GM21381 (cell line): ENCODE measurements around the gene GLE1.

ENCODE experiments used
- ATAC-seq: cut with Tn5 transposase; IDR thresholded peaks from one replicate; pipeline ENCODE4 v1.9.1; 2021; ENCODE audit warnings: mild to moderate bottlenecking, moderate library complexity; ENCODE audit not compliant: unreplicated experiment

GLE1 gene

GRCh38 chr9:128504485-128505413 is at the start of gene GLE1:
GLE1 (plus strand) TSS chr9:128504719; CDS start chr9:128504806, 87 bp downstream.
- peak; percentile 82 for ATAC-seq

GRCh38 chr9:128454991-128455390 is 49.5 kb upstream of the GLE1 start:
- ATAC-seq, result no peak

DNA sequence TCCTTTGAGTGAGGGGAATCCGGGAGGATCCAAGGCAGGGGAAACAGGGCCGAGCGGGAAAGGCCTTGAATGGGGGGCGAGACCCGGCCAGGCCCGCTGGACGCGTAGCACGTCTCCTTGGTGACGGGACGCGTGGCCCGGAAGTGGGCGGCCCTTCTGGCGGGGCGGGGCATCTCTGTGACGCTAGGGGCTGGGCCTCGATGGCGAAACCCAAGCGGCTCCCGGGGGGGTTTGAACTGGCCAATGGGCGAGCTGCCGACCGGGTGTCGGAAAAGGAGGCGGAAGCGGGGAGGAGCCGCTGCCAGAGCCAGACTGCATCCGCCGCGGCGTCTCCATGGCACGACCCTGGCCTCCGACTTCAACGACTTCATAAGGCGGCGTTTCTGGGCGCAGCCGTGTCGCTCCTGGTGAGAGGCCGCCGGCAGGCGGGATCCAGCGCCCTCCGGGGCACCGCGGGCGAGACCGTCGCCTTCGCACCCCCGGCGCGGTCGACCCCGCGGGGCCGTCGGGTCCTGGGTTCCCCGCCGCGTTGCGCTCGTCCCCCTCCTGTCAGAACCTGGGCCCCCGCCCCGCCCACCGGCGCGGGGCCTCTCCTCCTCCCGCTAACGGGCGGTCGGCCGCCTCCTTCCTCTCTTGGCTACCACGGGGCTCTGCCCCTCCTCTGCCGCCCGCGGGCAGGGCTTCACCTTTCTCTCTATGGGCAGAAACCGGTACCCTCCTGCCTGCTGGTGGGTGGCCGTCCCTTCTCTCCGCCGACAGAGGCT is 48.5 kb upstream of the GLE1 start, which contains the start of gene ODF2:
TSS of gene ODF2 (plus strand) at position 158 of the 764 bp plus-strand sequence. CDS start at position 244, 86 bp downstream.
- ATAC-seq, result peak; percentile 88

- ATAC-seq, result peak; percentile 50
These were observed 47.9 kb upstream of the GLE1 start for GRCh38 chr9:128456613-128457061.

DNA sequence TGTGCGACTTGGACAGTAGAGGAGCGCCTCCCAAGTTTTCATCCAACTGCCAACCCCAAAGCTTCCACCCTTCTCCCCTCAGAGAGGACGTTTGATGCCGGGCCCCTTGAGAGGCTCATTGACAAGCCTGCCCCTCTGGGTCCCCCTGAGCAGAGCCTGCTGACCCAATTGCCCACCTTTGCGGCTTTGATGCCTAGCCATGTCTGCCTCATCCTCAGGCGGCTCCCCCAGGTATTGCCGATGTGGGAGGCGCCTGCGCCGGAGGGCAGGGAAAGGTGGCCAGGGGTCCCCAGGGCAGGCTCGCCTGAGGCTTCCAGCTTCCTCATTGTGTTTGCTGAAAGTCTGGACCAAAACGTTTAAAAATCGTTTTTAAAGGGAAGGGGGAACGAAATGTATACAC is 47.3 kb upstream of the GLE1 start:
- no peak for ATAC-seq

GRCh38 chr9:128459011-128459410 is 45.5 kb upstream of the GLE1 start:
- ATAC-seq, result no peak

- no peak for ATAC-seq
These were observed 35.4 kb upstream of the GLE1 start for GRCh38 chr9:128469070-128469469.

GRCh38 chr9:128470560-128470959 is 34.0 kb upstream of the GLE1 start:
- ATAC-seq, result no peak

DNA sequence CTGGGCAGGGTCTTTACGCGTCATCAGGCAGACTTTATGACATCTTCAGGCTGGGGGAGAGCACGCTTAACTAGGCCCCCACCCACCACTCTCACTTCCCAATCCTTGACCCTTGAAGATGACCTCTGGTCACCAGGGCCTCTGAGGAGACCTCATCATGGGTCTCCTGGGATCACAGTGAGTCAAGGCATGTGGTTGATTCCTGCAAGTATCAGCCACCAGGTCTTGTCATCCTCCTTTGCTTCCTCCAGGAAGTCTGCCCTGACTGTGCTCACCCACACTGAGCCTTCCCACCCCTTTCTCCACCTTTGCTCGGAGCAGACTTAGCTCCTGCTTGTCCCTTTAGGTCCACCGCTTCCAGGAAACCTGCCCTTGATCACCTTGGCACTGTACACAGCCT is 31.4 kb upstream of the GLE1 start:
- ATAC-seq, result no peak

DNA sequence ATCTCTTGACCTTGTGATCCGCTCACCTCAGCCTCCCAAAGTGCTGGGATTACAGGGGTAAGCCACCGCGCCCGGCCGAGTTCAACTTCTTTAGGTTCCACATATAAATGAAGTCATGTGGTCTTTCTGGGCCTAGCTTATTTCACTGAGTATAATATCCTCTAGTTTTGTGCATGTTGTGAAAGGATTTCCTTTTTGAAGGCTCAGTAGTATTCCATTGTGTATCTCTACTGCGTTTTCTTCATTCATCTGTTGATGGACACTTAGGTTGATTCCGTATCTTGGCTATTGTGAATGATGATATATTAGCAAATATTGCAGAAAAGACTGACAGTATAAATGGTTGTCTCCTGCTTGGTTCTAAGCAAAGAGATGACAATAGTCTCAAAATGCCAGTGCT is 28.7 kb upstream of the GLE1 start:
- ATAC-seq, result no peak

DNA sequence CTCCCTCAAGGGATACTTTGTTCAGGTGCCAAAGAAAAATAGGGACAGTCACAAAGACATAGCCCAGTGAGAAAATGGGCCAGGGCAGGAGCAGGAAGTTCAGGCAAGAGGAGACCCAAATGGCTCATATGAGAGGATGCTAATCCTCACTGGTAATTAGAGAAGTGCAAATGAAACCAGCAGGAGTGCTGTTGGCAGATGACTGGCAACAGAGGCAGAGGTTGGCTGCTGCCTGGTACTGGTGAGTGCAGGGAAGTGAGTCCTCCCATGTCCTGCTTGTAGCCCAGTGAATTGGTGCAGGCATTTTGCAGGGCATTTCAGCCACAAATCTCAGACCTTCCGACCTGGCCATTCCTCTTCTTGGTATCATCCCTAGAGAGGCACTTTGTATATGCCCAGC is 25.3 kb upstream of the GLE1 start:
- no peak for ATAC-seq

GRCh38 chr9:128481561-128481960 is 23.0 kb upstream of the GLE1 start:
- no peak for ATAC-seq

DNA sequence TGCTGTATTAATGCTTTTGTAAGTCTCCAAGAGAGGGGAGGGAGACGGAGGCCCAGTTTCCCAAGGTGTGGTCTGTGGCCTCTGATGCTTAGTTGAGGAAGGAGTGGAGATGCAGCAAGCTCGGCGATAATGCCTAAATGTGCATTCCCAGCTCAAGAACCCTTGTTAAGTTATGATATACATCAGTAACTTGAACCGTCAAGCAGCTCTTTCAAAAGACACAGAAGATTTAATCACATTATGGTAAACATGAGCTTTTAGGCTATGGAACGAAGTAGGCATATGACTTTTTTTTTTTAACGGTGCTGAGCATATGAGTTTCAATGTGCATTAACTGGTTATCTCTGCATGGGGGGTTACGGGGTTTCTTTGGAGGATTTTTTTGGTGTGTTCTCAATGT is 22.3 kb upstream of the GLE1 start:
- no peak for ATAC-seq

DNA sequence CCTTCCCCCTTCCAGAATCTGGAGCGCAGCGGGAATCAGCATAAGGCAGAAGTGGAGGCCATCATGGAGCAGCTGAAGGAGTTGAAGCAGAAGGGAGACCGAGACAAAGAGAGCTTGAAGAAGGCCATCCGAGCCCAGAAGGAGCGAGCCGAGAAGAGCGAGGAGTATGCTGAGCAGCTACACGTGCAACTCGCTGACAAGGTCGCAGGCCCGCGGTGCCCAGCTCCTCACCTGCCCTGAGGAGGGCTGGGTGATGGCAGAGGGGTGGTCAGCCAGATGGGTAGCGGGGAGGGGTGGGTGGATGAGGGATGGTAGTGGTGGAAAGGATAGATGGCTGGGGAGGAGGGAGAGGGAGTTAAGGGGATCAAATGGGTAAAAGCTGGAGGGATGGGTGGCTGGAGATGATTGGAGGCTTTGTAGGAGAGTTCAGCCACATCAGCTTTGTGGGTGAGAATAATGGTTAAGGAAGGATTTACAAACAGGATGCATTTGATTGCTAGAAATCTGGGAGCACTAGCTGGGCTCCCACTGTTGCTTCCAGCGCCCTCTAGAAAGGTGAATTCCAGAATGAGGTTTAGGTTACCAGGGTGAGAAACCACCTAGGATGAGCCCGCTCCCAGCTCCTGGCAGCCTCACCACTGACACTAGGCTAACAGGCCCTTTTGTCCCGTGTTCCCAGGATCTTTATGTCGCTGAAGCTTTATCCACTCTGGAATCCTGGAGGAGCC is 19.7 kb upstream of the GLE1 start:
- no peak for ATAC-seq

- ATAC-seq, result no peak
These were observed 19.1 kb upstream of the GLE1 start for GRCh38 chr9:128485414-128485855.

DNA sequence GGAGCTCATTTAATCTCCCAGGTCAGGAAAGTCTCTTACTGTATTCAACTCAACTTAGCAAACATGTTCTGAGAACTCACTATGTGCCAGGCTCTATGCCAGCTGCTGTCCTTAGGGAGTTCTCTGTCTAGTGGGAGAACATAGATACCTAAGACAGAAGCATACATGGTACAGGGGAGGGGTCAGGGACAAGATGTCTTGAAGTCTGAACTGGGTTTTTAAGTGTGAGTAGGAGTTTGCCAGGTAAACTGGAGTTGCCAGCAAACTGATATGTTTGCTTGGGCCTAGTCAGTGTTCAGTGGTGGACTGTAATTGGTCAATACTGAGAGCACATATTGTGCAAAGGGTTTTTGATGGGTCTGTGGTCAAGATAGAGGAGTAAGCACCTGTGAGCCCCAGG is 18.3 kb upstream of the GLE1 start:
- ATAC-seq, result no peak

GRCh38 chr9:128493424-128493823 is 11.1 kb upstream of the GLE1 start:
- ATAC-seq, result no peak

- no peak for ATAC-seq
These were observed 10.3 kb upstream of the GLE1 start for GRCh38 chr9:128494108-128494745.

DNA sequence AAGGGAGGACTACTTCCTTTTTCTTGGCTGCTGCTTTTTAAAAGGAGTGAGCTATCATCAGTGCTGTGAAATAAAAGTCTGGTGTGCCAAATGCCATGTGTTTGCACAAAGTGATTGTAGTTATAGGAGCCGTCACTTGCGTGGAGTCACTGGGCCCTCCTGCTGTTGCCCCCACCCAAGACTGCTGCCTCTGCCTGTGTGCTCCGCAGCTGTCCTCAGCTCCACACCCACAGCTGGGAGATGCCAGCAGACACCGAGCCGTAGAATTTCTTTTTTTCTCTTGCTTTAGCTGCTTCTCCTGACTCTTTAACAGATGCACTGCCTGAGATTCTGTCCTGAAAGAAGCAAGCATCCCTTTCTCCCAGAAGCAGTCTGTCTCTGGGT is 9.8 kb upstream of the GLE1 start:
- no peak for ATAC-seq

DNA sequence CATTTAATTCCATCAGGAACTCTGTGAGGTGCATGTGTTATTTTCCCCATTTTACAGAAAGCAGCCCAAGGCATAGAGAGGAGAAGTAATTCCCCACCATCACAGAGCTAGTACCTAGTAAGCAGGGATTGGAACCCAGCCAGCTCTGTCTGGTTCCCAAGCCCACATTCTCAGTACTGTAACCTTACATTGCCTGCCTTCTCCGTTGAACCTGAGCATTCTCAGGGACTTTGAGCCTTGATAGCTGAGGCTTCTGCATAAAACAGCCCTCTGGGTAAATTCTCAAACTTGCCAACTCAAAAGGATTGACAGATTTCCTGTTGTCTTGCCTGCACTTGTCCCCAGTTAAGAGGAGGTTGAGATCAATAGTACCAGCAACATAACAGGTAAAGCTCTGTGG is 9.2 kb upstream of the GLE1 start:
- ATAC-seq, result no peak
